ENCODE measurements around the gene SDHB.

Gene SDHB

GRCh38 chr1:17052038-17052437 lies 1.8 kb downstream of the SDHB start:
- DNase-seq (ENCODE audit: low read depth), result no peak
- no peak for TF ChIP-seq CTCF (IDR thresholded peaks at IDR 0.05; ENCODE audit: control insufficient read depth, insufficient read depth, low read depth, low read length, missing control alignments)
- H3K4me3 ChIP-seq (ENCODE audit: control insufficient read depth, low read depth, low read length), result no peak overlapping the region

GRCh38 chr1:17047924-17048323 lies 5.9 kb downstream of the SDHB start:
- no peak for DNase-seq (ENCODE audit: low read depth)
- TF ChIP-seq CTCF (IDR thresholded peaks at IDR 0.05; ENCODE audit: control insufficient read depth, insufficient read depth, low read depth, low read length, missing control alignments), result no peak
- no peak overlapping the region for H3K4me3 ChIP-seq (ENCODE audit: control insufficient read depth, low read depth, low read length)

GRCh38 chr1:17046334-17046657 lies 7.5 kb downstream of the SDHB start:
- no peak for TF ChIP-seq CTCF (IDR thresholded peaks at IDR 0.05; ENCODE audit: control insufficient read depth, insufficient read depth, low read depth, low read length, missing control alignments)
- no peak overlapping the region for H3K4me3 ChIP-seq (ENCODE audit: control insufficient read depth, low read depth, low read length)
- no peak for DNase-seq (ENCODE audit: low read depth)

GRCh38 chr1:17045634-17046333 lies 8.0 kb downstream of the SDHB start:
- TF ChIP-seq CTCF (IDR thresholded peaks at IDR 0.05; ENCODE audit: control insufficient read depth, insufficient read depth, low read depth, low read length, missing control alignments), result peak; percentile 72
- no peak for DNase-seq (ENCODE audit: low read depth)
- no peak overlapping the region for H3K4me3 ChIP-seq (ENCODE audit: control insufficient read depth, low read depth, low read length)

GRCh38 chr1:17045150-17045549 lies 8.7 kb downstream of the SDHB start:
- no peak for DNase-seq (ENCODE audit: low read depth)
- TF ChIP-seq CTCF (IDR thresholded peaks at IDR 0.05; ENCODE audit: control insufficient read depth, insufficient read depth, low read depth, low read length, missing control alignments), result no peak
- H3K4me3 ChIP-seq (ENCODE audit: control insufficient read depth, low read depth, low read length), result no peak overlapping the region

- TF ChIP-seq CTCF (IDR thresholded peaks at IDR 0.05; ENCODE audit: control insufficient read depth, insufficient read depth, low read depth, low read length, missing control alignments), result no peak
- no peak for DNase-seq (ENCODE audit: low read depth)
- H3K4me3 ChIP-seq (ENCODE audit: control insufficient read depth, low read depth, low read length), result no peak overlapping the region
These were observed 10.2 kb downstream of the SDHB start for GRCh38 chr1:17043676-17044075.

GRCh38 chr1:17040135-17040534 lies 13.7 kb downstream of the SDHB start:
- DNase-seq (ENCODE audit: low read depth), result no peak
- TF ChIP-seq CTCF (IDR thresholded peaks at IDR 0.05; ENCODE audit: control insufficient read depth, insufficient read depth, low read depth, low read length, missing control alignments), result no peak
- no peak overlapping the region for H3K4me3 ChIP-seq (ENCODE audit: control insufficient read depth, low read depth, low read length)

All from AG09309 (cell line).